H9 (cell line): ENCODE measurements around the gene KCNN3. TPM values are rescaled to one million over a fixed set of nuclear protein-coding genes. Genes with fewer than 3 reads are reported as not detected.

ENCODE experiments used
- DNase-seq: peaks from one replicate; pipeline ENCODE4 v3.0.0-alpha.2; 2017
- H2AFZ ChIP-seq: one replicate; pipeline ENCODE4 v1.6.1; 2013; ENCODE audit warnings: mild to moderate bottlenecking, low read length, control low read depth, moderate library complexity
- H2AK5ac ChIP-seq: 2 replicates; pipeline ENCODE4 v1.6.1; 2013; ENCODE audit warnings: low read length, control low read depth, mixed read lengths; ENCODE audit not compliant: insufficient read length
- H2BK120ac ChIP-seq: one replicate; pipeline ENCODE4 v1.6.1; 2013; ENCODE audit warnings: low read depth, mild to moderate bottlenecking, low read length, control low read depth, inconsistent platforms; ENCODE audit not compliant: poor library complexity, severe bottlenecking
- H2BK12ac ChIP-seq: 2 replicates; pipeline ENCODE4 v1.6.1; 2013; ENCODE audit warnings: low read length, control low read depth, mixed read lengths, low read depth; ENCODE audit not compliant: insufficient read length
- H2BK15ac ChIP-seq: 2 replicates; pipeline ENCODE4 v1.6.1; 2013; ENCODE audit warnings: low read depth, low read length, control low read depth
- H2BK20ac ChIP-seq: one replicate; pipeline ENCODE4 v1.6.1; 2013; ENCODE audit warnings: low read depth, mild to moderate bottlenecking, low read length, control low read depth, inconsistent platforms; ENCODE audit not compliant: poor library complexity, severe bottlenecking
- H2BK5ac ChIP-seq: 2 replicates; pipeline ENCODE4 v1.6.1; 2013; ENCODE audit warnings: low read length, control low read depth, mixed read lengths; ENCODE audit not compliant: insufficient read length
- H3K14ac ChIP-seq: 2 replicates; pipeline ENCODE4 v1.6.1; 2013; ENCODE audit warnings: low read length, control low read depth; ENCODE audit not compliant: insufficient read depth
- H3K18ac ChIP-seq: 2 replicates; pipeline ENCODE4 v1.6.1; 2013; ENCODE audit warnings: low read depth, mild to moderate bottlenecking, mixed read lengths, low read length, control low read depth; ENCODE audit not compliant: insufficient read length
- H3K23ac ChIP-seq: 2 replicates; pipeline ENCODE4 v1.6.1; 2013; ENCODE audit warnings: low read length, control low read depth, mixed read lengths, low read depth; ENCODE audit not compliant: insufficient read length
- H3K23me2 ChIP-seq: 2 replicates; pipeline ENCODE4 v1.6.1; 2013; ENCODE audit warnings: low read depth, mild to moderate bottlenecking, mixed read lengths, low read length, control low read depth; ENCODE audit not compliant: insufficient read length, poor library complexity, severe bottlenecking
- H3K27ac ChIP-seq: 2 replicates; pipeline ENCODE4 v1.5.1; 2013; ENCODE audit warnings: low read length, control low read depth, mixed read lengths, low read depth; ENCODE audit not compliant: insufficient read length
- H3K27me3 ChIP-seq: 2 replicates; pipeline ENCODE4 v1.6.1; 2013; ENCODE audit warnings: low read length, control low read depth, inconsistent platforms; ENCODE audit not compliant: insufficient read depth
- H3K4ac ChIP-seq: 2 replicates; pipeline ENCODE4 v1.6.1; 2013; ENCODE audit warnings: low read depth, mild to moderate bottlenecking, control low read depth, inconsistent platforms, low read length, moderate library complexity
- H3K4me1 ChIP-seq: 2 replicates; pipeline ENCODE4 v1.6.1; 2013; ENCODE audit warnings: low read length, control low read depth, inconsistent platforms; ENCODE audit not compliant: insufficient read depth
- H3K4me2 ChIP-seq: 2 replicates; pipeline ENCODE4 v1.6.1; 2013; ENCODE audit warnings: low read length, control low read depth, mixed read lengths; ENCODE audit not compliant: insufficient read length, insufficient read depth
- H3K56ac ChIP-seq: 2 replicates; pipeline ENCODE4 v1.6.1; 2013; ENCODE audit warnings: low read depth, mild to moderate bottlenecking, mixed read lengths, low read length, control low read depth; ENCODE audit not compliant: insufficient read length
- H3K79me1 ChIP-seq: 2 replicates; pipeline ENCODE4 v1.6.1; 2013; ENCODE audit warnings: low read depth, mild to moderate bottlenecking, moderate library complexity, low read length, control low read depth, inconsistent platforms; ENCODE audit not compliant: insufficient read depth, poor library complexity, severe bottlenecking
- H3K79me2 ChIP-seq: 2 replicates; pipeline ENCODE4 v1.6.1; 2013; ENCODE audit warnings: low read length, control low read depth, inconsistent platforms; ENCODE audit not compliant: insufficient read depth
- H3K9ac ChIP-seq: 2 replicates; pipeline ENCODE4 v1.6.1; 2013; ENCODE audit warnings: low read length, control low read depth, mixed read lengths; ENCODE audit not compliant: insufficient read length; ENCODE audit errors: extremely low read depth
- H3K9me3 ChIP-seq: one replicate; pipeline ENCODE4 v1.6.1; 2013; ENCODE audit warnings: low read depth, low read length, inconsistent platforms; ENCODE audit not compliant: control insufficient read depth
- H3T11ph ChIP-seq: one replicate; pipeline ENCODE4 v1.6.1; 2013; ENCODE audit warnings: mild to moderate bottlenecking, low read length, control low read depth, inconsistent platforms
- H4K20me1 ChIP-seq: one replicate; pipeline ENCODE4 v1.6.1; 2013; ENCODE audit not compliant: control insufficient read depth, insufficient read length, insufficient read depth
- H4K5ac ChIP-seq: 2 replicates; pipeline ENCODE4 v1.6.1; 2013; ENCODE audit warnings: low read depth, mild to moderate bottlenecking, mixed read lengths, low read length, control low read depth; ENCODE audit not compliant: insufficient read length
- H4K8ac ChIP-seq: replicated peaks from 2 replicates; pipeline ENCODE4 v1.6.1; 2013; ENCODE audit warnings: low read length, control low read depth, mixed read lengths, low read depth; ENCODE audit not compliant: insufficient read length
- H4K91ac ChIP-seq: 2 replicates; pipeline ENCODE4 v1.6.1; 2013; ENCODE audit warnings: low read depth, mild to moderate bottlenecking, moderate library complexity, mixed read lengths, low read length, control low read depth; ENCODE audit not compliant: insufficient read length
- H3K27ac Mint-ChIP-seq, 3 experiments: 2 replicates in 2 of 3; 3 replicates in 1 of 3; pipeline ENCODE4 v1.8.0; 2020 to 2021; ENCODE audit warnings: mixed read lengths in 3 of 3, mild to moderate bottlenecking in 1 of 3, moderate library complexity in 1 of 3
- H3K27me3 Mint-ChIP-seq: 2 replicates; pipeline ENCODE4 v1.8.0; 2021; ENCODE audit warnings: low read depth, mild to moderate bottlenecking, moderate library complexity, mixed read lengths
- H3K36me3 Mint-ChIP-seq, 3 experiments: 2 replicates in 2 of 3; 3 replicates in 1 of 3; pipeline ENCODE4 v1.8.0; 2020 to 2021; ENCODE audit warnings: low read depth in 3 of 3, mixed read lengths in 3 of 3; ENCODE audit not compliant: insufficient read depth in 1 of 3
- H3K4me1 Mint-ChIP-seq, 2 experiments: 2 replicates each; pipeline ENCODE4 v1.8.0; 2020; ENCODE audit warnings: mixed read lengths in 2 of 2
- H3K4me3 Mint-ChIP-seq, 2 experiments: 2 replicates in 1 of 2; 3 replicates in 1 of 2; pipeline ENCODE4 v1.8.0; 2020 to 2021; ENCODE audit warnings: mild to moderate bottlenecking in 2 of 2, mixed read lengths in 2 of 2, moderate library complexity in 1 of 2
- H3K9me3 Mint-ChIP-seq, 2 experiments: 2 replicates in 1 of 2; 3 replicates in 1 of 2; pipeline ENCODE4 v1.8.0; 2020; ENCODE audit warnings: mild to moderate bottlenecking in 2 of 2, mixed read lengths in 2 of 2, moderate library complexity in 1 of 2
- CTCF ChIP-seq: fragments of 200-600 bp; sonication (generic); conservative IDR thresholded peaks from 3 replicates; pipeline ENCODE4 v1.8.0; 2021; ENCODE audit warnings: antibody characterized with exemption, mild to moderate bottlenecking
- WGBS: extraction: QIAGEN DNeasy Blood & Tissue Kit; methylation state at CpG from one replicate; pipeline ENCODE4 v1.1.7; 2013; ENCODE audit warnings: missing lambda C conversion rate, low lambda C conversion rate, mixed read lengths; ENCODE audit not compliant: insufficient read length; ENCODE audit errors: extremely low coverage; 5-methylcytosine and 5-hydroxymethylcytosine counted together
- total RNA-seq: library from RNA; stranded (reverse); gene quantifications from 2 replicates; pipeline ENCODE4 v1.2.1, GENCODE V29; 2021

Gene KCNN3
- total RNA-seq, 1 experiment from 2014 or later: 0.83 TPM

- WGBS: no CpG with 5 or more reads among the region's 6 CpGs
- Histone ChIP-seq H2BK20ac (no peak overlapping the region), H3K56ac (no peak overlapping the region), H3K79me2 (no peaks in the 10 kb centered on the region), H3K23ac (no peak overlapping the region), H4K91ac (no peak overlapping the region), H4K5ac (no peak overlapping the region), H3K23me2 (no peaks in the 10 kb centered on the region), H2AFZ (no peak overlapping the region), H3K27me3 (no peaks in the 10 kb centered on the region), H3K27ac (no peak overlapping the region), H3K18ac (no peak overlapping the region), H2BK15ac (no peak overlapping the region), H3K9ac (no peak overlapping the region), H3K4me1 (no peaks in the 10 kb centered on the region), H3T11ph (no peak overlapping the region), H3K4me2 (no peak overlapping the region), H2BK120ac (no peak overlapping the region), H4K8ac (no peak overlapping the region), H4K20me1 (no peaks in the 10 kb centered on the region), H3K79me1 (no peaks in the 10 kb centered on the region), H3K4ac (no peak overlapping the region), H2BK12ac (no peak overlapping the region), H2AK5ac (no peak overlapping the region), H2BK5ac (no peak overlapping the region), H3K14ac (no peak overlapping the region), H3K9me3 (no peaks in the 10 kb centered on the region)
- Mint-ChIP-seq H3K4me3 (no peak overlapping the region), H3K27me3 (no peaks in the 10 kb centered on the region; the same call in 1 of the 2 replicates), H3K9me3 (no peaks in the 10 kb centered on the region), H3K27ac (no peak overlapping the region), H3K36me3 (no peaks in the 10 kb centered on the region), H3K4me1 (no peaks in the 10 kb centered on the region)
- no peak for DNase-seq
- no peak for TF ChIP-seq CTCF
These were observed 29.0 kb upstream of the KCNN3 start for GRCh38 chr1:154899041-154899440.
